GM19372 (cell line): Measurements from ENCODE around the gene GPHN.

Experiments used
- ATAC-seq: cut with Tn5 transposase; IDR thresholded peaks from one replicate; pipeline ENCODE4 v1.9.1; 2021; ENCODE audit warnings: mild to moderate bottlenecking, low read depth, moderate library complexity; ENCODE audit not compliant: unreplicated experiment

Gene GPHN

GRCh38 chr14:66595394-66595793 lies 87.4 kb downstream of the GPHN start:
- ATAC-seq: no peak

- no peak for ATAC-seq
These were observed 88.5 kb downstream of the GPHN start for GRCh38 chr14:66596241-66596985.

GRCh38 chr14:66600416-66600815 lies 92.5 kb downstream of the GPHN start:
- ATAC-seq: no peak

- no peak for ATAC-seq
These were observed 94.1 kb downstream of the GPHN start for GRCh38 chr14:66601932-66602578.

GRCh38 chr14:66603945-66604344 lies 96.0 kb downstream of the GPHN start:
- ATAC-seq: no peak

GRCh38 chr14:66606826-66607225 lies 98.9 kb downstream of the GPHN start:
- no peak for ATAC-seq

- ATAC-seq: no peak
These were observed 102.2 kb downstream of the GPHN start for GRCh38 chr14:66610154-66610563.

- ATAC-seq: no peak
These were observed 105.4 kb downstream of the GPHN start for GRCh38 chr14:66613344-66613743.

- no peak for ATAC-seq
These were observed 112.0 kb downstream of the GPHN start for GRCh38 chr14:66619952-66620351.

- ATAC-seq: no peak
These were observed 115.9 kb downstream of the GPHN start for GRCh38 chr14:66623838-66624237.

GRCh38 chr14:66624336-66624937 lies 116.5 kb downstream of the GPHN start:
- ATAC-seq: no peak

- ATAC-seq: no peak
These were observed 120.7 kb downstream of the GPHN start for GRCh38 chr14:66628636-66629035.

- ATAC-seq: no peak
These were observed 121.6 kb downstream of the GPHN start for GRCh38 chr14:66629499-66629898.

- no peak for ATAC-seq
These were observed 126.9 kb downstream of the GPHN start for GRCh38 chr14:66634876-66635275.

GRCh38 chr14:66635435-66635834 lies 127.5 kb downstream of the GPHN start:
- no peak for ATAC-seq

- no peak for ATAC-seq
These were observed 128.3 kb downstream of the GPHN start for GRCh38 chr14:66636240-66636639.

GRCh38 chr14:66638689-66639088 lies 130.7 kb downstream of the GPHN start:
- no peak for ATAC-seq

GRCh38 chr14:66641861-66642635 lies 134.1 kb downstream of the GPHN start:
- ATAC-seq: no peak

- no peak for ATAC-seq
These were observed 135.4 kb downstream of the GPHN start for GRCh38 chr14:66643344-66643743.

GRCh38 chr14:66645716-66646115 lies 137.8 kb downstream of the GPHN start:
- ATAC-seq: no peak

- ATAC-seq: peak; percentile 55
These were observed 141.6 kb downstream of the GPHN start for GRCh38 chr14:66649498-66649897.
